Liver (tissue), 9 donors: ENCODE measurements around the gene TSHZ2. TPM values are rescaled to one million over a fixed set of nuclear protein-coding genes. Genes with fewer than 3 reads are reported as not detected.

Experiments used
- DNase-seq: peaks from one replicate; pipeline ENCODE4 v3.0.0-alpha.2; 2017; ENCODE audit warnings: low spot score
- H3K27ac ChIP-seq, 2 donors: one replicate each; pipeline ENCODE4 v1.7.0; 2013; ENCODE audit warnings: inconsistent platforms in 2 of 2, low read length in 2 of 2, control low read depth in 1 of 2, low read depth in 1 of 2, mild to moderate bottlenecking in 1 of 2
- H3K27me3 ChIP-seq, 4 donors: one replicate each; pipeline versions ENCODE4 v1.6.1 to v1.7.0; 2013; ENCODE audit warnings: low read length in 3 of 4, inconsistent platforms in 1 of 4, mild to moderate bottlenecking in 1 of 4, moderate library complexity in 1 of 4; ENCODE audit not compliant: control insufficient read depth in 4 of 4, insufficient read depth in 4 of 4
- H3K36me3 ChIP-seq, 4 donors: one replicate each; pipeline versions ENCODE4 v1.6.1 to v1.7.0; 2013; ENCODE audit warnings: low read length in 3 of 4, mild to moderate bottlenecking in 3 of 4, low read depth in 1 of 4, moderate library complexity in 1 of 4; ENCODE audit not compliant: control insufficient read depth in 4 of 4, insufficient read depth in 3 of 4
- H3K4me1 ChIP-seq, 4 donors: one replicate each; pipeline versions ENCODE4 v1.6.1 to v1.7.0; 2013; ENCODE audit warnings: low read length in 3 of 4, mild to moderate bottlenecking in 3 of 4, moderate library complexity in 1 of 4; ENCODE audit not compliant: control insufficient read depth in 4 of 4, insufficient read depth in 4 of 4
- H3K4me3 ChIP-seq, 3 donors: one replicate each; pipeline versions ENCODE4 v1.6.1 to v1.7.0; 2013; ENCODE audit warnings: low read length in 3 of 3, control low read depth in 1 of 3, low read depth in 1 of 3, mild to moderate bottlenecking in 1 of 3
- H3K9ac ChIP-seq, 2 donors: one replicate each; pipeline ENCODE4 v1.7.0; 2013; ENCODE audit warnings: low read length in 2 of 2, mild to moderate bottlenecking in 2 of 2, moderate library complexity in 2 of 2, control low read depth in 1 of 2, low read depth in 1 of 2
- H3K9me3 ChIP-seq, 4 donors: one replicate each; pipeline versions ENCODE4 v1.6.1 to v1.7.0; 2013; ENCODE audit warnings: low read length in 3 of 4; ENCODE audit not compliant: control insufficient read depth in 4 of 4
- ATF3 ChIP-seq: IDR thresholded peaks from 2 replicates; pipeline ENCODE4 v1.6.1; 2016; ENCODE audit warnings: antibody characterized with exemption
- CTCF ChIP-seq: fragments of 150-350 bp; IDR thresholded peaks from 2 replicates; pipeline ENCODE4 v1.5.1; 2017; ENCODE audit warnings: improper control_type of control experiment, low read depth, low read length; ENCODE audit not compliant: missing input control
- EGR1 ChIP-seq, 2 donors: IDR thresholded peaks; 2 replicates each; pipeline ENCODE4 v1.6.1; 2016 to 2018; ENCODE audit warnings: antibody characterized with exemption in 2 of 2, low read depth in 2 of 2
- FOXA1 ChIP-seq: IDR thresholded peaks from 2 replicates; pipeline ENCODE4 v1.6.1; 2016; ENCODE audit warnings: antibody characterized with exemption
- FOXA2 ChIP-seq: IDR thresholded peaks from 2 replicates; pipeline ENCODE4 v1.6.1; 2016; ENCODE audit warnings: antibody characterized with exemption
- GABPA ChIP-seq, 2 donors: IDR thresholded peaks in 1 of 2; conservative IDR thresholded peaks in 1 of 2; 2 replicates each; pipeline ENCODE4 v1.6.1; 2016; ENCODE audit warnings: antibody characterized with exemption in 2 of 2, mild to moderate bottlenecking in 1 of 2, moderate library complexity in 1 of 2
- HNF4A ChIP-seq, 2 donors: conservative IDR thresholded peaks; 2 replicates each; pipeline ENCODE4 v1.6.1; 2016; ENCODE audit warnings: antibody characterized with exemption in 2 of 2, mild to moderate bottlenecking in 2 of 2
- HNF4G ChIP-seq: IDR thresholded peaks from 2 replicates; pipeline ENCODE4 v1.6.1; 2016; ENCODE audit warnings: antibody characterized with exemption
- JUND ChIP-seq, 2 donors: IDR thresholded peaks; 2 replicates each; pipeline ENCODE4 v1.6.1; 2016; ENCODE audit warnings: antibody characterized with exemption in 2 of 2
- MAX ChIP-seq: IDR thresholded peaks from 2 replicates; pipeline ENCODE4 v1.6.1; 2016; ENCODE audit warnings: antibody characterized with exemption
- NR2F2 ChIP-seq: IDR thresholded peaks from 2 replicates; pipeline ENCODE4 v1.6.1; 2016; ENCODE audit warnings: antibody characterized with exemption
- RAD21 ChIP-seq, 2 donors: IDR thresholded peaks; 2 replicates each; pipeline ENCODE4 v1.6.1; 2016; ENCODE audit warnings: antibody characterized with exemption in 2 of 2, mild to moderate bottlenecking in 2 of 2
- REST ChIP-seq: IDR thresholded peaks from 2 replicates; pipeline ENCODE4 v1.6.1; 2016; ENCODE audit warnings: antibody characterized with exemption, mild to moderate bottlenecking
- RXRA ChIP-seq, 2 donors: IDR thresholded peaks; 2 replicates each; pipeline ENCODE4 v1.6.1; 2017 to 2018; ENCODE audit warnings: antibody characterized with exemption in 2 of 2, mild to moderate bottlenecking in 1 of 2
- SP1 ChIP-seq: IDR thresholded peaks from 2 replicates; pipeline ENCODE4 v1.6.1; 2018; ENCODE audit warnings: antibody characterized with exemption, mild to moderate bottlenecking
- TAF1 ChIP-seq: conservative IDR thresholded peaks from 2 replicates; pipeline ENCODE4 v1.6.1; 2016; ENCODE audit warnings: antibody characterized with exemption, mild to moderate bottlenecking
- YY1 ChIP-seq: IDR thresholded peaks from 2 replicates; pipeline ENCODE4 v1.6.1; 2016; ENCODE audit warnings: antibody characterized with exemption, mild to moderate bottlenecking
- ZBTB33 ChIP-seq: IDR thresholded peaks from 2 replicates; pipeline ENCODE4 v1.6.1; 2016; ENCODE audit warnings: antibody characterized with exemption
- polyA plus RNA-seq, 2 donors: library from polyadenylated mRNA; stranded (reverse) in 1 of 2; unstranded in 1 of 2; fragments of 200-250 nt in 1 of 2; fragments of >200 nt in 1 of 2; fragmentation: Nextera tagmentation in 1 of 2; extraction: Ambion mirVana in 1 of 2; gene quantifications; one replicate each; pipeline versions ENCODE4 v1.2.1 to v1.2.3, GENCODE V29; 2013 to 2015
- total RNA-seq, 2 donors: library from RNA; depleted of rRNA; stranded (reverse); fragments of >200 nt; gene quantifications; one replicate each; pipeline ENCODE4 v1.2.3, GENCODE V29; 2014
- donor health status: healthy.
- donor health status: healthy.
- donor health status: healthy.
- donor health status: healthy.
- donor health status: healthy.

Gene TSHZ2
- total and polyA plus RNA-seq, 4 donors, result 2.9 to 11.3 (median 7.8) TPM

- Histone ChIP-seq H3K27ac (peak overlapping the region; percentile 20 to 37), H3K36me3 (no peaks in the 10 kb centered on the region), H3K9ac (no peak overlapping the region), H3K27me3 (no peaks in the 10 kb centered on the region), H3K4me3 (no peak overlapping the region), H3K4me1 (peaks cover 0 to 14% (median 3%) of the 10 kb centered on the region in 4 donors), H3K9me3 (no peaks in the 10 kb centered on the region)
- DNase-seq, result no peak
- TF ChIP-seq RAD21 (IDR thresholded peaks at IDR 0.05) (no peak), FOXA1 (no peak), FOXA2 (no peak), GABPA (IDR thresholded peaks at IDR 0.05 in 1 of 2, conservative IDR thresholded peaks at IDR 0.05 in 1 of 2) (no peak), HNF4A (conservative IDR thresholded peaks at IDR 0.05) (peak; percentile 46 to 75), EGR1 (IDR thresholded peaks at IDR 0.05; ENCODE audit: low read depth in 2 of 2) (no peak), NR2F2 (no peak), ZBTB33 (no peak), CTCF (no peak), HNF4G (peak; percentile 34), JUND (IDR thresholded peaks at IDR 0.05) (no peak), ATF3 (no peak), YY1 (no peak), RXRA (IDR thresholded peaks at IDR 0.05) (peak; percentile 47 to 70), TAF1 (no peak), MAX (no peak), SP1 (peak; percentile 63), REST (no peak)
Observed at GRCh38 chr20:53164072-53164471, 191.9 kb downstream of the TSHZ2 start.
